Left lung (tissue), 14 donors: ENCODE results near the gene BPIFA3. TPM values are rescaled to one million over a fixed set of nuclear protein-coding genes. Genes with fewer than 3 reads are reported as not detected.

ENCODE experiments used
- ATAC-seq: fragments of 200-7000 bp; cut with Tn5 transposase; one replicate; pipeline ENCODE4 v1.9.1; 2020; ENCODE audit warnings: moderate library complexity
- DNase-seq, 4 donors: peaks; one replicate each; pipeline ENCODE4 v3.0.0-alpha.2; 2013 to 2020
- H3K27ac ChIP-seq, 2 donors: fragments of 200-600 bp; sonication (generic) in 1 of 2; one replicate each; pipeline versions ENCODE4 v1.5.0 to v1.8.0; 2020 to 2021
- H3K27me3 ChIP-seq, 2 donors: fragments of 200-600 bp; sonication (generic) in 1 of 2; one replicate each; pipeline versions ENCODE4 v1.5.0 to v1.8.0; 2020 to 2021
- H3K36me3 ChIP-seq, 2 donors: fragments of 200-600 bp; sonication (generic) in 1 of 2; one replicate each; pipeline versions ENCODE4 v1.5.0 to v1.8.0; 2020 to 2021
- H3K4me1 ChIP-seq, 2 donors: fragments of 200-600 bp; one replicate each; pipeline ENCODE4 v1.8.0; 2021
- H3K4me3 ChIP-seq, 2 donors: fragments of 200-600 bp; sonication (generic) in 1 of 2; one replicate each; pipeline versions ENCODE4 v1.5.0 to v1.8.0; 2020 to 2021; ENCODE audit warnings: mild to moderate bottlenecking in 1 of 2
- H3K9me3 ChIP-seq, 2 donors: fragments of 200-600 bp; sonication (generic) in 1 of 2; one replicate each; pipeline versions ENCODE4 v1.5.0 to v1.8.0; 2020 to 2021
- intact Hi-C, 2 donors: fragments of 100-400 bp; cut with DNase I; formaldehyde crosslinking; loops; one replicate each; pipeline versions ENCODE4 v1.11.2 to v1.14.2; 2022
- long read RNA-seq, 12 donors: library from polyadenylated mRNA in 2 of 12; unstranded in 2 of 12; transcript quantifications; one replicate each; pipeline ENCODE4 v2.0.0 and lab custom pipeline, GENCODE V29; 2019 to 2026
- polyA plus RNA-seq, 6 donors: library from polyadenylated mRNA; unstranded; fragments of 120-200 nt; gene quantifications; one replicate each; pipeline ENCODE4 v1.2.1, GENCODE V29; 2013; ENCODE audit not compliant: insufficient read length in 6 of 6
- total RNA-seq, 2 donors: library from RNA; stranded (reverse); fragmentation: NEBNext Ultra II Directional; extraction: Animal tissue kit (Norgen Biotek cat#: 25700); gene quantifications; one replicate each; pipeline ENCODE4 v1.2.1, GENCODE V29; 2021
- TF ChIP-seq, protein P1 (sequence below), 2 donors: fragments of 200-600 bp; sonication (generic) in 1 of 2; IDR thresholded peaks; one replicate each; pipeline versions ENCODE4 v1.5.0 to v1.8.0; 2021; ENCODE audit warnings: antibody characterized with exemption in 2 of 2
- donor health status: DM: no; HTN: yes; CAD: no.
- donor health status: DM: no; HTN: no; CAD: no.

Gene BPIFA3
- total RNA-seq (not detected), polyA plus RNA-seq (not detected)
- long read RNA-seq, donor 1 = 0 reads
- long read RNA-seq, donor 2 = 0 reads
- long read RNA-seq, donor 3 = 0 reads
- long read RNA-seq, donor 4 = 0 reads
- long read RNA-seq, donor 5 = 0 reads
- long read RNA-seq, donor 6 = 0 reads
- long read RNA-seq, donor 7 = 0 reads
- long read RNA-seq, donor 8 = 0 reads
- long read RNA-seq, donor 9 = 0 reads
- long read RNA-seq, donor 10 = 0 reads
- long read RNA-seq, donor 11 = 0 reads
- long read RNA-seq, donor 12 = 0 reads

DNA sequence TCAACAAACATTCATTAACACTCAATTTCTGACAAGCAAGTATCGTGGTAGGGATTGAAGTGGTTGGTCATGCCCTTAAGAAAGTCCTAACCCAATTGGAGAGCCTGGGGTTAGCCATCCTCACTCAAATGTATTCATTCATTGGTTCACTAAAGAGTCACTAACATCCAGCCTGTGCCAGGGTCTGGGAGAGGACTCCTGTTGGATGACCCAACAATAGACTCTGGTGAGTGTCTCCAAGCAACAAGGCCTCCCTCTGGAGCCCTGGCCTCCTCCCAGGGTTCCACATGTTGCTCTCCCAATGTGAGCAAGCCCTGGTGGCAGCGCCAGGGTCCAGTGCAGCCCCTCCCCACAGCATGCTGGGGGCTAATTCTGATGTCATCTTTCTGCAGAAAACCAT is at the start of gene BPIFA3:
BPIFA3 (plus strand) TSS at position 301 of the 400 bp plus-strand sequence. CDS start 185 bp downstream, outside the sequence.
- intact Hi-C loops = no loop called here
- no peak within 1 kb of the TSS for H3K27ac ChIP-seq
- ATAC-seq (no peak), DNase-seq (no peak)
- H3K9me3 ChIP-seq = no peaks in the 10 kb centered on the region
- H3K4me3 ChIP-seq = no peak within 1 kb of the TSS
- peaks cover 0 to 12% of the 10 kb centered on the region in 2 donors for H3K27me3 ChIP-seq
- TF ChIP-seq, protein P1, sequence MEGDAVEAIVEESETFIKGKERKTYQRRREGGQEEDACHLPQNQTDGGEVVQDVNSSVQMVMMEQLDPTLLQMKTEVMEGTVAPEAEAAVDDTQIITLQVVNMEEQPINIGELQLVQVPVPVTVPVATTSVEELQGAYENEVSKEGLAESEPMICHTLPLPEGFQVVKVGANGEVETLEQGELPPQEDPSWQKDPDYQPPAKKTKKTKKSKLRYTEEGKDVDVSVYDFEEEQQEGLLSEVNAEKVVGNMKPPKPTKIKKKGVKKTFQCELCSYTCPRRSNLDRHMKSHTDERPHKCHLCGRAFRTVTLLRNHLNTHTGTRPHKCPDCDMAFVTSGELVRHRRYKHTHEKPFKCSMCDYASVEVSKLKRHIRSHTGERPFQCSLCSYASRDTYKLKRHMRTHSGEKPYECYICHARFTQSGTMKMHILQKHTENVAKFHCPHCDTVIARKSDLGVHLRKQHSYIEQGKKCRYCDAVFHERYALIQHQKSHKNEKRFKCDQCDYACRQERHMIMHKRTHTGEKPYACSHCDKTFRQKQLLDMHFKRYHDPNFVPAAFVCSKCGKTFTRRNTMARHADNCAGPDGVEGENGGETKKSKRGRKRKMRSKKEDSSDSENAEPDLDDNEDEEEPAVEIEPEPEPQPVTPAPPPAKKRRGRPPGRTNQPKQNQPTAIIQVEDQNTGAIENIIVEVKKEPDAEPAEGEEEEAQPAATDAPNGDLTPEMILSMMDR (IDR thresholded peaks at IDR 0.05) = no peak
- no peaks in the 10 kb centered on the region for H3K4me1 ChIP-seq
- H3K36me3 ChIP-seq = no peaks in the 10 kb centered on the region

DNA sequence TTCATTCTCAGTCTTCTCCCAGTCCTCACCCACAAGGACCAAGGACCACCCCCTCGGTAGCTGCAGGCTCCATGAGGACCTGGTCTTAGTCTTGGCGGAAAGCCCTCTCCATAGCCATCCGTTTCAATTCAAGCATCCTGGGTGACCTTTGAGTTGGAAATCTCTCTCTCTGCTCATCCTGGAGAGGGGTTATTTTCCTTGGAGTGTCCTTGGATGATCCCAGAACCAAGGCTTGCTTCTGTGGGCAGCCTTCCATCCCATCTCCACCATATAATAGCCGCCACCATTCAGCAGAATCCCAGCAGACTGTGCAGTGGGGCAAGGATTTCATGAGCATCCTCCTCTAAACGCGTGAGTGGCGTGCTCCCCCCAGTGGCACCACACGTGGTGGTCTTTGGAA is 49.3 kb upstream of the BPIFA3 start, which contains the start of gene BPIFA2:
BPIFA2 (plus strand) TSS at position 301 of the 400 bp plus-strand sequence. CDS start 987 bp downstream, outside the sequence.
- Histone ChIP-seq H3K36me3 (no peaks in the 10 kb centered on the region), H3K27ac (no peak within 1 kb of the TSS), H3K27me3 (peaks cover 0 to 4% of the 10 kb centered on the region in 2 donors), H3K9me3 (peaks cover 0 to 20% of the 10 kb centered on the region in 2 donors), H3K4me1 (no peaks in the 10 kb centered on the region), H3K4me3 (no peak within 1 kb of the TSS)
- no peak for ATAC-seq
- DNase-seq = no peak
- intact Hi-C loops = no loop called here
- TF ChIP-seq, protein P1 (IDR thresholded peaks at IDR 0.05) = no peak

DNA sequence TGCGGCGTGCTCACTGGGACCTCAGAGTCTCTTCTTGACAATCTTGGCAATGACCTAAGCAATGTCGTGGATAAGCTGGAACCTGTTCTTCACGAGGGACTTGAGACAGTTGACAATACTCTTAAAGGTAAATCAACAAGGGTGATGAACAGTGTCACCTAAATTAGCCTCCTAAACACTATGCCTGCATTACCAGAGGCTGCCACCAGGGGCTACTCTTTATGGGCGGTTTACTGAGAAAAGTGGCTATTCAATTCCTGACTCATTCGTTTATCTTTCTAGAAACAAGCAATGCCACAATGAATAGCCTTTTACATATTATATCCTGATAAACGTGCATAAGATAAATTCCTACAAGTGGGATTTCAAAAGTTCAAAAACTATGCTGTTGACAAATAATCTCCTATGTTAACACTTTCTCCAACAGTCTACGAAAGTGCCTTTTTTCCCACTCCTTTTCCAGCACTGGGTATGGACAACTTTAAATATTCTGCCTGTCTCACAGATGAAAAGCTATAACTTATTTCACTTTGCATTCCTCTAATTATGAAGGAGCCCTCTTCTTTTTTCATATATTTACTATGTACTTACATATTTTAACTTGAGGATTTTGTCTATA is 47.9 kb upstream of the BPIFA3 start:
- ATAC-seq (no peak), DNase-seq (no peak)
- peaks cover 0 to 4% of the 10 kb centered on the region in 2 donors for H3K27me3 ChIP-seq
- intact Hi-C loops = no loop called here
- H3K36me3 ChIP-seq = no peaks in the 10 kb centered on the region
- TF ChIP-seq, protein P1 (IDR thresholded peaks at IDR 0.05) = peak; percentile 16 to 49
- H3K9me3 ChIP-seq = peaks cover 0 to 20% of the 10 kb centered on the region in 2 donors
- H3K27ac ChIP-seq = no peak overlapping the region
- no peaks in the 10 kb centered on the region for H3K4me1 ChIP-seq
- no peak overlapping the region for H3K4me3 ChIP-seq

DNA sequence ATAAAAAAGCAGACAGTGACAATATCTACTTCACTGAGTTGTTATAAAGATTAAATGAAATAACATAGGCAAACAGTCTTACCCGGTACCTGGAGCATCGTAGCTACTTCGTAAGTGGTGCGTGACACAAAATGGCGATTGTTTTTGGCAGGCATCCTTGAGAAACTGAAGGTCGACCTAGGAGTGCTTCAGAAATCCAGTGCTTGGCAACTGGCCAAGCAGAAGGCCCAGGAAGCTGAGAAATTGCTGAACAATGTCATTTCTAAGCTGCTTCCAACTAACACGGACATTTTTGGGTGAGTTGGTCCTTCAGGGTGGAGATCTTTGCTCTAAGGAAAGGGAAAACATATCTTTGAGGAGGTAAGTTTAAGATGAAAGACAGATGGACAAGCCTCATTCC is 44.4 kb upstream of the BPIFA3 start:
- peaks cover 0 to 20% of the 10 kb centered on the region in 2 donors for H3K9me3 ChIP-seq
- H3K27me3 ChIP-seq = no peaks in the 10 kb centered on the region
- H3K4me1 ChIP-seq = no peaks in the 10 kb centered on the region
- H3K27ac ChIP-seq = no peak overlapping the region
- no peaks in the 10 kb centered on the region for H3K36me3 ChIP-seq
- TF ChIP-seq, protein P1 (IDR thresholded peaks at IDR 0.05) = no peak
- intact Hi-C loops = no loop called here
- ATAC-seq (no peak), DNase-seq (no peak)
- no peak overlapping the region for H3K4me3 ChIP-seq

DNA sequence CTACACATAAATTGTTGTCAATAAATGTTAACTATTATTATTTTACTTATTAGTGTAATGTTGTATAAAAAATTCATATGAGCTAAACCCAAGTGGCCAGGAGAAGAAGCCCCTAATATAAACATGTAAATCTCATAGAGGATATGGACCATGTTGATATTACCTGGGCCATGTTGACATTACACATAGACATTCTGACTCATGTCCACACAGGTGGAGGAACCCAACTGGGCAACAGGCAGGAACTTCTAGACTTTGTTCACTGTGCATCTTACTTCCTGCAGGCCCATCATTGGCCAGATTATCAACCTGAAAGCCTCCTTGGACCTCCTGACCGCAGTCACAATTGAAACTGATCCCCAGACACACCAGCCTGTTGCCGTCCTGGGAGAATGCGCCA is 42.0 kb upstream of the BPIFA3 start:
- DNase-seq = no peak
- no peak overlapping the region for H3K27ac ChIP-seq
- no peak overlapping the region for H3K4me3 ChIP-seq
- no peaks in the 10 kb centered on the region for H3K36me3 ChIP-seq
- TF ChIP-seq, protein P1 (IDR thresholded peaks at IDR 0.05) = no peak
- no peaks in the 10 kb centered on the region for H3K4me1 ChIP-seq
- ATAC-seq = no peak
- intact Hi-C loops = no loop called here
- no peaks in the 10 kb centered on the region for H3K27me3 ChIP-seq
- peaks cover 0 to 6% of the 10 kb centered on the region in 2 donors for H3K9me3 ChIP-seq
